SK-N-MC (cell line): ENCODE measurements around the gene PWWP2B.
"Not testable (repeated sequence)": the region's sequence is repeated elsewhere in the genome, so short reads cannot be mapped to it uniquely, and the experiment has no call there.

Experiments
- DNase-seq: peaks from one replicate; pipeline ENCODE4 v3.0.0-alpha.2; 2011; ENCODE audit warnings: low read depth, low spot score
- H3K27ac ChIP-seq: fragments of 200-600 bp; sonication (generic); 2 replicates; pipeline ENCODE4 v1.5.1; 2016; ENCODE audit warnings: mixed run types
- H3K36me3 ChIP-seq: fragments of 200-600 bp; sonication (generic); 2 replicates; pipeline ENCODE4 v1.6.1; 2017; ENCODE audit warnings: antibody characterized with exemption, low read length, mixed read lengths; ENCODE audit not compliant: insufficient read depth
- H3K4me3 ChIP-seq: fragments of 200-600 bp; sonication (generic); 2 replicates; pipeline ENCODE4 v1.5.1; 2016
- H3K9ac ChIP-seq: fragments of 200-600 bp; sonication (generic); 2 replicates; pipeline ENCODE4 v1.8.0; 2017; ENCODE audit warnings: mixed run types, mixed read lengths; ENCODE audit not compliant: insufficient read length
- H3K9me3 ChIP-seq: fragments of 200-600 bp; sonication (generic); 2 replicates; pipeline ENCODE4 v1.6.1; 2017; ENCODE audit warnings: low read depth, mild to moderate bottlenecking, antibody characterized with exemption, low read length, moderate library complexity, mixed read lengths
- EZH2 ChIP-seq: fragments of 200-600 bp; sonication (generic); IDR thresholded peaks from one replicate; pipeline ENCODE4 v1.6.1; 2017; ENCODE audit warnings: antibody characterized with exemption
- FOXP2 ChIP-seq: optimal IDR thresholded peaks from 2 replicates; pipeline ENCODE3; 2011; ENCODE audit warnings: mild to moderate bottlenecking, moderate library complexity; ENCODE audit not compliant: insufficient read depth; ENCODE audit errors: extremely low read length, control extremely low read depth
- POLR2AphosphoS5 ChIP-seq: IDR thresholded peaks from 2 replicates; pipeline ENCODE4 v1.6.1; 2012; ENCODE audit warnings: mild to moderate bottlenecking, low read depth, low read length, borderline replicate concordance

The PWWP2B gene

DNA sequence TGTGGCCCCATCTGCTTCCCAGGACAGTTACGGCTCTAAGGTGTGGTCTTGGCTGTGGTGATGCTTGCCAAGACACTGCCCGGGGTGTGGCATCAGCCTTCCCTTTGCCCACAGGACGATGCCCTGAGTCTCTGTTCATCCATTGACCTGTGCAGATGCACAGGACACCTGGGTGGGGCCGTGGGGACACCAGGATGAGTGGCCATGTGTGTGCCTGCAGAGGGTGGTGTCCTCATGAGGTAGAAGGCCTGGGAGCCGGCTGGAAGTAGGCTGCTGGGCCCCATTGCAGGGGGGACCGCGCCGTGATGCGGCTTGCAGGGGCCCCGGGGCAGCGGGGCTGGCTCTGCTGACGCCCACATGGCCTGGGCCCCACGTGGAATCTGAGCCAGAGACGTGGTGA is 22.4 kb upstream of the PWWP2B start:
- H3K9me3 ChIP-seq, result no peaks in the 10 kb centered on the region
- no peak overlapping the region for H3K4me3 ChIP-seq
- no peak overlapping the region for H3K9ac ChIP-seq
- no peak for DNase-seq
- no peak for TF ChIP-seq FOXP2
- no peak for TF ChIP-seq EZH2
- no peak for TF ChIP-seq POLR2AphosphoS5
- H3K36me3 ChIP-seq, result no peaks in the 10 kb centered on the region
- H3K27ac ChIP-seq, result no peak overlapping the region

DNA sequence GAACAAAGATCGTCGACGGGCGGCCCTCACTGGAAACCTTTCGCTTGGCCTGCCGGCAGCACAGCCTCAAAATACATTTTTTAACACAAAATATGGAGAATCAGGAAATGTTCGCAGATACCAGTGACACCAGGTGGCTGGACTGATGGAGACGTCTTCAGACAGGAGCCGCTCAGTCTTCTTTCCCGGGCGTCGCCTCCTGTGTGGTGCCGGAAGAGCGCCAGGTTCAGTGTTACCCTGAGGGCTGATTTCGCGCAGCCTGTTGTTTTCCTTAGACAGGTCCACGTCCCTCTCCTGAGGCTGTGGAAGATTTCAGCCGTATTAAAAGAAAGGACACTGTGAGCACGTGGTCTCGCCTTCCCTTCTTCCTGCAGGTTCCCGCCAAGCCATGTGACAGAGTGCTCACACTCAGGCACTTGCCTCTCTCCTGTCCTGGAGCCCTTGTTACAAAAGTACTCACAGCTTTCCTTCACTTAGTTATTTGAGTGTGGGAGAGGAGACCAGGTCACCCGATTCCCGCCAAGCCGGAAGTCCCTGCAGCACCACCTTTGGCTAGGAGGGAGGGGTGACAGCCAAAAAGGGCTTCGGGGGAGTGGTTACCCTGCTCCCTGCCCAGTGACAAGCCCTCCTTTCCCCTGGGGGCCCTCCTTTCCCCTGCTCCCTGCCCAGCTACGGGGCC is 21.7 kb upstream of the PWWP2B start:
- no peaks in the 10 kb centered on the region for H3K36me3 ChIP-seq
- no peak overlapping the region for H3K9ac ChIP-seq
- no peak overlapping the region for H3K27ac ChIP-seq
- DNase-seq, result no peak
- no peak overlapping the region for H3K4me3 ChIP-seq
- TF ChIP-seq POLR2AphosphoS5 (no peak), EZH2 (no peak), FOXP2 (no peak)
- H3K9me3 ChIP-seq, result no peaks in the 10 kb centered on the region

DNA sequence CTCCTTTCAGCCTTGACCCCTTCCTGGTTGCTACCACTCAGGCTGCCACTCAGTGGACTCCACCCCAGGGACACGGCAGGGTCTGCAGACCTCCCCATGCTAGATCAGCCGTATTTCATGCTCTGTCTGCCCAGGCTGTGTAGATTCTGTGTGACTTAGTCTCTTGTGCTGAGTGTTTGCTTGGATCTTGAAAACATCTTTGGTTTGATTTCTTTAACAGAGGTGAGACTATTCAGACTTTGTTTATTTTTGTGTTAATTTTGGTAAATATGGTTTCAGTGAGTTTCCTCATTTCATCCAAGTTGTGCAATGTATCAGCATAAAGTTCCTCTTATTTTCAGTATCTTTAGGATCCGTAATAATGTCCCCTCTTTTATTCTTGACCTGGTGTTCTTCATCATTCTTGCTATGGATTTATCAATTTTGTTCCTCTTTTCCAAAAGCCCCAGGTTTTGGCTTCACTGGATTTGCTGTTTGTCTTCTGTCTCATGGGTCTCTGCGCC is 21.2 kb upstream of the PWWP2B start:
- no peak overlapping the region for H3K9ac ChIP-seq
- no peak overlapping the region for H3K4me3 ChIP-seq

DNA sequence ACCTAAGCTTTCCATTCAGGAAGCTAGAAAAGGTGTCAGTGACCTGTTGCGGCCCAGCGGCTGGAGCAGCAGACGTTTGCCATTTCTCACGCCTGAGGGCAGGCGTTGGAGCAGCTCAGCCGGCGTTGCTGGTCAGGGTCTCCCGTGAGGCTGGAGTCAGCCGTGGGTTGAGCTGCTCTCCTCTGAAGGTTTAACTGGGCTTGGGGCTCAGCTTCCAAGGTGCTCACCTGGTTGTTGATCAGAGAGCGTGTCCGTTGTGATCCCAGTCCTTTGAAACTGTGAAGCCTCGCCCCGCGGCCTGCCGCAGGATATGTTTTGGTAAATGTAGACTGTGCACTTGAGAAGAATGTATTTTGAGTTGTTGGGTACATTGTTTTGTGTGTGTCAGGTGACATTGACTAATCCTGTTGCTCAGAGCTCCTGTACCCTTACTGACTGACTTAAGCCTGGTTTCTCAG is 20.6 kb upstream of the PWWP2B start:
- Histone ChIP-seq H3K9me3 (no peaks in the 10 kb centered on the region), H3K4me3 (no peak overlapping the region), H3K27ac (no peak overlapping the region), H3K36me3 (no peaks in the 10 kb centered on the region), H3K9ac (no peak overlapping the region)
- DNase-seq, result no peak
- TF ChIP-seq EZH2 (no peak), POLR2AphosphoS5 (no peak), FOXP2 (no peak)

More for the DNA sequence above, 21.2 kb upstream of the PWWP2B start:
- Histone ChIP-seq H3K9me3 (no peaks in the 10 kb centered on the region), H3K27ac (no peak overlapping the region), H3K36me3 (no peaks in the 10 kb centered on the region)
- DNase-seq, result no peak
- TF ChIP-seq POLR2AphosphoS5, result no peak
- no peak for TF ChIP-seq FOXP2
- no peak for TF ChIP-seq EZH2

DNA sequence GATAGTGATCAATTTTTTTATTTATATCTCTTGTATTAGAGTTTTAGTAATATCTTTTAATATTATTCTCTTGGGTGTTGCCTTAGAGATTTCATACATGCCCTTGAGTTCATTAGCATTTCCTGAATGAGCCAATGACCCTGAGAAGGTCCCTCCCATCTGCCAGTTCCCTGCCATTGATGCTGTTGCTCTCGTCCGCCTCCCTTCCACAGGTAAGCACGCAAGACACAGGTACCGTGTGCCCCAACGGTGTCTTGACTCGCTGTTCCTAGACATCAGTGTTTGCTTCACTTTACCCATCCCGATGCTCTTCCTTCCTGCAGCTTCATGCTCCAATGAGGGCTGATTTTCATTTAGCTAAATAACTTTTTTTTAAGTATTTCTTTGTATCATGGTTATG is 19.7 kb upstream of the PWWP2B start:
- H3K4me3 ChIP-seq, result no peak overlapping the region
- no peak overlapping the region for H3K27ac ChIP-seq
- TF ChIP-seq FOXP2, result no peak
- no peak for TF ChIP-seq POLR2AphosphoS5
- no peak for TF ChIP-seq EZH2
- no peak overlapping the region for H3K9ac ChIP-seq
- no peak for DNase-seq
- H3K9me3 ChIP-seq, result no peaks in the 10 kb centered on the region
- H3K36me3 ChIP-seq, result no peaks in the 10 kb centered on the region

DNA sequence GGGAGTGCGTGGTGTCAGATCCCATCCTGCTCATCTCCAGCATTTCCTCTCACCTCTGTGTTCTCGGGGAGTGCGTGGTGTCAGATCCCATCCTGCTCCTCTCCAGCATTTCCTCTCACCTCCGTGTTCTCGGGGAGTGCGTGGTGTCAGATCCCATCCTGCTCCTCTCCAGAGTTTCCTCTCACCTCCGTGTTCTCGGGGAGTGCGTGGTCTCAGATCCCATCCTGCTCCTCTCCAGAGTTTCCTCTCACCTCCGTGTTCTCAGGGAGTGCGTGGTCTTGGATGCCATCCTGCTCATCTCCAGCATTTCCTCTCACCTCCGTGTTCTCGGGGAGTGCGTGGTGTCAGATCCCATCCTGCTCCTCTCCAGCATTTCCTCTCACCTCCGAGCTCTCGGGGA is 18.0 kb upstream of the PWWP2B start:
- not testable (repeated sequence) for H3K36me3 ChIP-seq, H3K9me3 ChIP-seq, DNase-seq

DNA sequence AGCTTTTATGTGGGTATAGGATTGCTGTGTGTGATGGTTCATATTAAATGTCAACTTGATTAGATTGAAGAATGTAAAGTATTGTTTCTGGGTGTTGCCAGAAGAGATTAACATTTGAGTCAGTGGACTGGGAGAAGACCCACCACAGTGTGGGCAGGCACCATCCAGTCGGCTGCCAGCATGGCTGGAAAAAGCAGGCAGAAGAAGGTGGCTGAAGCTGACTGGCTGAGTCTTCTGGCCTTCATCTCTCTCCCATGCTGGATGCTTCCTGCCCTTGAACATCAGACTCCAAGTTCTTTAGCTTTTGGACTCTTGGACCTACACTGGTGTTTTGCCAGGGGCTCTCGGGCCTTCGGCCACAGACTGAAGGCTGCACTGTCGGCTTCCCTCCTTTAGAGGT is 16.0 kb upstream of the PWWP2B start:
- not testable (repeated sequence) for H3K27ac ChIP-seq, H3K36me3 ChIP-seq, H3K9ac ChIP-seq, DNase-seq, H3K9me3 ChIP-seq, H3K4me3 ChIP-seq

More for the DNA sequence above, 18.0 kb upstream of the PWWP2B start:
- not testable (repeated sequence) for H3K9ac ChIP-seq, H3K4me3 ChIP-seq, H3K27ac ChIP-seq

DNA sequence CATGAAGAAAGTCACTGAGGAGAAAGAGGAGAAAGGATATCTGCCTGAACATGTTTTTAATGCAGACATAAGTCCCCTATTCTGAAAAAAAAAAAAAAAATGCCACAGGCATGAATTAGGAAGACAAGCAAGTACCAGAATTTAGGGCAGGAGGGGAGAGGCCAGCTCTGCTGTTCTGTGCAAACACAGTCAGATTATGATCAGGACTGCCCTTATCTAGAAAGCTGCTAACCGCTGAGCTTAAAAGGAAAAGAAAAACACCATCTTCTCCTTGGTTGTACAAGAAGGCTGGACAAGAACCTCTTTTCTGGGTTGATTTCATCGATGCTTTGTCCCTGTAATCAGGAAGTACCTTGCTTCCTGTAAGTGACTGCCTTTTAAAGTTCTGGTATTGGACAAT is 15.3 kb upstream of the PWWP2B start:
- no peak for DNase-seq
- no peak for TF ChIP-seq POLR2AphosphoS5
- no peak for TF ChIP-seq EZH2
- no peak for TF ChIP-seq FOXP2
- H3K9me3 ChIP-seq, result no peaks in the 10 kb centered on the region
- no peak overlapping the region for H3K9ac ChIP-seq
- no peaks in the 10 kb centered on the region for H3K36me3 ChIP-seq
- no peak overlapping the region for H3K27ac ChIP-seq
- no peak overlapping the region for H3K4me3 ChIP-seq

DNA sequence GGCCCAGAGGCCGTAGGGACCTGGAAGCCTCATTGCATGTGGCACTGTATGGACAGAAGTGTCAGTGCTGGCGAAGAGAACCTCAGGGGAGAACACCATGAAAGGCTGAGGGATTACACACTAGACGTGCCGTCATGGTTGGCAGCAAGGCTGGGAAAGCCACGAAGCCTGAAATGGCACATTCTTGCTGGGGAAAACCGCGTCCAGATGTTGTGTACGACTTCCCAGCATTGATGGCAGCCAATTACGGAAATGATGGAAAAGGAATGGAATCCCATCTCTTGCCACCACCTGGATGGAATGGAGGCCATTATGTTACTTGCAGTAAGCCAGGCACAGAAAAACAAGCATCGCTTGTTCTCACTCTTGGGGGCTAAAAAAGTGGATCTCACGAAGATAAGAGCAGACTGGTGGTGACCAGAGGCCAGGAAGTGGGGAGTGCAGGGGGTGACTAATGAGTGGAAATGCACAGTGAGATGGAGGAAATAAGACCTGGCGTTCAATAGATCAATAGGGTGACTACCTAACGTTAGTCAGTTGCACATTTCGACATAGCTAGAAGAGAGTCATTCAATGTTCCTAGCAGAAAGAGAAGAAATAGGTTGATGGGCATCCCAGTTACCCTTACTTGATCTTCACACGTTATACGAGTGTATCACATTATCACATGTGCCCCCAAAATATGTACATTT is 14.6 kb upstream of the PWWP2B start:
- no peak for DNase-seq
- TF ChIP-seq EZH2 (no peak), FOXP2 (no peak), POLR2AphosphoS5 (no peak)
- no peak overlapping the region for H3K27ac ChIP-seq

More for the DNA sequence above, 14.6 kb upstream of the PWWP2B start:
- H3K36me3 ChIP-seq, result no peaks in the 10 kb centered on the region
- no peaks in the 10 kb centered on the region for H3K9me3 ChIP-seq
- no peak overlapping the region for H3K9ac ChIP-seq
- no peak overlapping the region for H3K4me3 ChIP-seq
